Endothelial cell of umbilical vein (primary cell): Measurements from ENCODE around the gene TECPR2.

Source experiments
- EZH2 ChIP-seq: IDR thresholded peaks from 2 replicates; pipeline ENCODE4 v1.6.1; 2012; ENCODE audit warnings: borderline replicate concordance, low read depth, mild to moderate bottlenecking, moderate library complexity, low read length, inconsistent platforms; ENCODE audit not compliant: severe bottlenecking
- FOS ChIP-seq: IDR thresholded peaks from 2 replicates; pipeline ENCODE4 v1.6.1; 2011; ENCODE audit warnings: mild to moderate bottlenecking, low read length, moderate library complexity, borderline replicate concordance; ENCODE audit not compliant: insufficient read depth
- GATA2 ChIP-seq: IDR thresholded peaks from 2 replicates; pipeline ENCODE4 v1.7.0; 2011; ENCODE audit warnings: low read depth, mild to moderate bottlenecking, moderate library complexity, mixed read lengths, low read length; ENCODE audit not compliant: insufficient read length, insufficient read depth
- JUN ChIP-seq: IDR thresholded peaks from 2 replicates; pipeline ENCODE4 v1.6.1; 2011; ENCODE audit warnings: borderline replicate concordance, low read depth; ENCODE audit not compliant: insufficient read length, insufficient read depth
- MYC ChIP-seq: IDR thresholded peaks from one replicate; pipeline ENCODE4 v1.6.1; 2011; ENCODE audit warnings: mild to moderate bottlenecking, low read depth, low read length
- POLR2A ChIP-seq: IDR thresholded peaks from 2 replicates; pipeline ENCODE4 v1.6.1; 2012; ENCODE audit warnings: low read depth, mild to moderate bottlenecking, control low read depth, low read length
- POLR2AphosphoS5 ChIP-seq: IDR thresholded peaks from 2 replicates; pipeline ENCODE4 v1.6.1; 2012; ENCODE audit warnings: low read depth, mild to moderate bottlenecking, control low read depth, low read length, moderate library complexity; ENCODE audit not compliant: insufficient read depth
- TF ChIP-seq, protein P1 (sequence below), 2 donors: IDR thresholded peaks; 1 replicate in 1 of 2; 2 replicates in 1 of 2; pipeline ENCODE4 v1.5.1; 2011; ENCODE audit warnings: low read length in 2 of 2, mild to moderate bottlenecking in 2 of 2, moderate library complexity in 2 of 2, control low read depth in 1 of 2, inconsistent platforms in 1 of 2, low read depth in 1 of 2; ENCODE audit not compliant: insufficient read depth in 1 of 2; ENCODE audit errors: extremely low read depth in 1 of 2
- TF ChIP-seq, protein P2 (sequence below): IDR thresholded peaks from 2 replicates; pipeline ENCODE4 v1.6.1; 2011; ENCODE audit not compliant: insufficient read depth, insufficient read length

DNA sequence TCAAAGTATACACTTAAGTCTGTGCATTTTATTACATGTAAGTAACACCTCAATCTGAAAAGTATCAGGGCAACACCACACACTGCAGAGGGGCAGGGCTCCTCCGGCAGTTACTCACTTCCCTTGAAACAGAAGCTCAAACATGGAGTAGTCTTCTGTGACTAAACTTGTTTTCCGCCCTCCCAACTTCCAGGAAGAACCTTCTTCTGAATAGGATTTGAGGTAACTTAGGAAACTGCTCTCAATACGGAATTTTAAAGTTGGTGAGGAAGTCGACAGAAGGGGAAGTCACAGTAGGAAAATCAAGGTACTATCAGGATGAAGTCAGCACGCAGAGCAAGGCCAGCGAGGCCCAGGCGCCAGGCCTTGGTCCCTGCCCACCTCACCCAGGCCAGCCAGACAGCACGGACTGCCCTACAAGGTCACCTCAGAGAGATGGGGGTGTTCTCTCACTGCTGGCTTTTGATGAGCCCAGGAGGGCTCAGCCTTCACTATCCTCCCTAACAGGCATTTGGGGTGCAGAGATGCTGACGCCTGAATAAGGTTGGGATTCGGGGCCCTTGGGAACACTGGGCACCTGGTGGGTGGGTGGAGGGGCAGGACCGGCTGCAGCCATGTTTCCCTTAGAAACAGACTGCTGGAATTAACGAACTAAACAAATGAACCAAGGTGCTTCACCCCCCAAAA lies 141.0 kb downstream of the TECPR2 start:
- no peak for TF ChIP-seq MYC
- TF ChIP-seq POLR2AphosphoS5 = no peak
- TF ChIP-seq, protein P1, sequence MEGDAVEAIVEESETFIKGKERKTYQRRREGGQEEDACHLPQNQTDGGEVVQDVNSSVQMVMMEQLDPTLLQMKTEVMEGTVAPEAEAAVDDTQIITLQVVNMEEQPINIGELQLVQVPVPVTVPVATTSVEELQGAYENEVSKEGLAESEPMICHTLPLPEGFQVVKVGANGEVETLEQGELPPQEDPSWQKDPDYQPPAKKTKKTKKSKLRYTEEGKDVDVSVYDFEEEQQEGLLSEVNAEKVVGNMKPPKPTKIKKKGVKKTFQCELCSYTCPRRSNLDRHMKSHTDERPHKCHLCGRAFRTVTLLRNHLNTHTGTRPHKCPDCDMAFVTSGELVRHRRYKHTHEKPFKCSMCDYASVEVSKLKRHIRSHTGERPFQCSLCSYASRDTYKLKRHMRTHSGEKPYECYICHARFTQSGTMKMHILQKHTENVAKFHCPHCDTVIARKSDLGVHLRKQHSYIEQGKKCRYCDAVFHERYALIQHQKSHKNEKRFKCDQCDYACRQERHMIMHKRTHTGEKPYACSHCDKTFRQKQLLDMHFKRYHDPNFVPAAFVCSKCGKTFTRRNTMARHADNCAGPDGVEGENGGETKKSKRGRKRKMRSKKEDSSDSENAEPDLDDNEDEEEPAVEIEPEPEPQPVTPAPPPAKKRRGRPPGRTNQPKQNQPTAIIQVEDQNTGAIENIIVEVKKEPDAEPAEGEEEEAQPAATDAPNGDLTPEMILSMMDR (IDR thresholded peaks at IDR 0.05; ENCODE audit: extremely low read depth in 1 of 2, insufficient read depth in 1 of 2, low read depth in 1 of 2, low read length in 2 of 2) = no peak
- TF ChIP-seq POLR2A = no peak
- TF ChIP-seq FOS = peak; percentile 74
- TF ChIP-seq GATA2 = no peak
- no peak for TF ChIP-seq EZH2
- TF ChIP-seq JUN = no peak
- TF ChIP-seq, protein P2, sequence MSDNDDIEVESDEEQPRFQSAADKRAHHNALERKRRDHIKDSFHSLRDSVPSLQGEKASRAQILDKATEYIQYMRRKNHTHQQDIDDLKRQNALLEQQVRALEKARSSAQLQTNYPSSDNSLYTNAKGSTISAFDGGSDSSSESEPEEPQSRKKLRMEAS = no peak
